ENCODE measurements around the gene MAB21L4.

MAB21L4 gene

DNA sequence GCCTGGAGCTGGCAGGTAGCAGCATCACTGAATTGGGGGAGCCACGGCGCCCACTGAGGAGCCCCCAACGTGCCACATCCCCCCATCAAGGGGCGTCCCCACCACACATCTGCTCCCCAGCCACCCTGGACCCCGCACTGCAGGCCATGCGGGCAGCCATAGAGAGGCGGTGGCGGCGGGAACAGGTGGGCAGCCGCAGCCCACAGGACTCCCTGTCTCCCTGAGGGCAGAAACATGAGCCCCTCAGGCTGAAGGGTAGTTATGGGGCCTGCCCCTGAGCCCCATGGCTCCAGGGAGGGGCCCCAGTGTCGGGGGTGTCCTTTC, 36.7 kb upstream of the MAB21L4 start:
- no peak for DNase-seq (ENCODE audit: low spot score)
- TF ChIP-seq, protein P1, sequence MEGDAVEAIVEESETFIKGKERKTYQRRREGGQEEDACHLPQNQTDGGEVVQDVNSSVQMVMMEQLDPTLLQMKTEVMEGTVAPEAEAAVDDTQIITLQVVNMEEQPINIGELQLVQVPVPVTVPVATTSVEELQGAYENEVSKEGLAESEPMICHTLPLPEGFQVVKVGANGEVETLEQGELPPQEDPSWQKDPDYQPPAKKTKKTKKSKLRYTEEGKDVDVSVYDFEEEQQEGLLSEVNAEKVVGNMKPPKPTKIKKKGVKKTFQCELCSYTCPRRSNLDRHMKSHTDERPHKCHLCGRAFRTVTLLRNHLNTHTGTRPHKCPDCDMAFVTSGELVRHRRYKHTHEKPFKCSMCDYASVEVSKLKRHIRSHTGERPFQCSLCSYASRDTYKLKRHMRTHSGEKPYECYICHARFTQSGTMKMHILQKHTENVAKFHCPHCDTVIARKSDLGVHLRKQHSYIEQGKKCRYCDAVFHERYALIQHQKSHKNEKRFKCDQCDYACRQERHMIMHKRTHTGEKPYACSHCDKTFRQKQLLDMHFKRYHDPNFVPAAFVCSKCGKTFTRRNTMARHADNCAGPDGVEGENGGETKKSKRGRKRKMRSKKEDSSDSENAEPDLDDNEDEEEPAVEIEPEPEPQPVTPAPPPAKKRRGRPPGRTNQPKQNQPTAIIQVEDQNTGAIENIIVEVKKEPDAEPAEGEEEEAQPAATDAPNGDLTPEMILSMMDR (IDR thresholded peaks at IDR 0.05; ENCODE audit: extremely low read depth, missing control alignments): no peak

DNA sequence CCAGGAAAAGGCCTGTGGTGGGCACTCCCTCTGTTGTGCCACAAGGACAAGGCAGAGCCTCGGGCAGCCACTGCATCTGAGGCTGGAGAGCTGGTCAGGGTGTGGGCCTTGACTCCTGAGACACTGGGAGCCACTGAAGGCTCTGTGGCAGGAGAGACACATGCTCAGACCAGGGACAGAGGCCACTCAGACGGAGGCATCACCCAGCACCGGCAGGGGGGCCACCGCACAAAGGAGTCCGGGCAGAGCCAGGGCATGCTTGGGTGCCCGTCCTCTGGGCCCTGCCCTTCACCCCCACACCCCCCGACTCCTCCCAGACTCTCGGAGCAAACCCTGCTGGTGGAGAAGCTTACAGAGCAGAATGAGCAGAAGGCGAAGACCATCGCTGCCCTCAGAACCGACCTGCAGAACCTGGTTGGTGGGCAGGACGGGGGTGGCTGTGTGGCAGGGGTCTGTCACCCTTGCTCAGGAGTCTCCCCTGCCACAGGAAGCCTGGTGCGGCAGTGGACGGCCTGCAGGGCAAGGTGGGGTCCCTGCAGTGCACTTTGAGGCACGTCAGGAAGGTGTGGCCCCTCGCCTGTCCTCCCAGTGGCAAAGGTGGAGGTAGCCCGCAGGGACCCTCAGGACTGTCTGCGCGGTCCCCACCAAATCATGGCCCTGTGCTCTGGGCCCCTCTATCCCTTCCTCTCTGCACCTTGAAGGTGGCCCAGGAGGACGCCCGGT, 36.2 kb upstream of the MAB21L4 start:
- TF ChIP-seq, protein P1 (IDR thresholded peaks at IDR 0.05; ENCODE audit: extremely low read depth, missing control alignments): no peak
- DNase-seq (ENCODE audit: low spot score): no peak

DNA sequence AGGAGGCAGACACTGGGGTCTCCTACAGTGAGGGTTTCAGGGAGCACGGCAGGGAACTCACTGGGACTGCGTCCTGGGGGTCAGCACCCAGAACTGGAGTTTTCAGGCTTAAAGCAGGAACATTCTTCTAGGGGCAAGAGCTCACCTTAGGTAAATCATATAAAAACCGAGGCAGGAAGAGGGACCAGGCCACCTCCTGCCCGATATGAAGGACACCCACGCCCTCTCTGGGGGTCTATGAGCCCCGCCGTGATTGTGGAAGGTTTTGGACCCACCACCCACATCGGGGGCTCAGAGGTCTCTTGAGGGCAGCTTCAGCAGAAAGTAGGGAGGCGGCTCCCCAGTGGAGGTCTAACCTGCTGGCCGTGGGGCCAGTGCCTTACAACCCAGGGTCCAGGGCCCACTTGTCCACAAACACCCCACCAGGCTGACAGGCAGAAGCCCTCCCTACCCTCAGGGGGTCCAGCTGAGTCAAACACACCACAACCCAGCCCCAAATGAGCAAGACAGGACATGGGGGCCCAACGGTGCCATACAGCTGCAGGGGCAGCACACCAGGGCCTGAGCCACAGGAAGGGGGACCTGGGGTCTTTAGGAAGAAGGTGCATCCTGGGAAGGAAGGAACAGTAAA, 35.5 kb upstream of the MAB21L4 start:
- no peak for DNase-seq (ENCODE audit: low spot score)
- TF ChIP-seq, protein P1 (IDR thresholded peaks at IDR 0.05; ENCODE audit: extremely low read depth, missing control alignments): no peak

DNA sequence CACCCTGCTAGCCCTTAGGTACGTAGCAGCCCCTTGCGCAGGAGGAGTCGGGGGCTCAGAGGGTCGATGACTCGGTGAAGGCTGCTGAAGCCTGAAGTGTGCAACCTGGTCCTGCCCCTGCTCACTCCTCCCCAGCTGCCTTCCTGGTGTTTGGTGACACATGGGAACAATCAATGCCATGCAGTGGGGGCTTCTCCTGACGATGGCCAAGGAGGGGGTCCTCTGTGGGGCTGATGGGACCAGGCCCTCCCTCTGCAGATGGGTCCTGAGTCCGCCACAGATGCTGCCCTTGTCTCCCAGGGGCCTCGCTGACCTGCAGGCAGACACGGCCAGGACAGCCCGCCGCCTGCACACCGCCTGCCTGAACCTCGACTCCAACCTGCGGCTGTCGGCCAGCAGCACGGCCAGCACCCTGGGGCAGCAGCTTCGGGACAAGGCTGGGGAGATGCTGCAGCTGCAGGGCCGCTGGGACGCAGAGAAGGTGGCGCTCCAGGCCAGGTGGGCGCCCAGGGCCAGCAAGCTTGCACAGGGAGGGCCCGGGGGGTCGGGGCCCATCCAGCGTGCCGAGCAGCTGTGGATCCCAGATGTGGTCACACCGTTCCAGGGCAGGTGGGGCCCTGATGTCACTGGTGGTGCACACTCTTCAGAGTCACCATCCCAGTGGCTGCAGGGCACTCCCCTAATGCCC, 34.8 kb upstream of the MAB21L4 start:
- DNase-seq (ENCODE audit: low spot score): no peak
- TF ChIP-seq, protein P1 (IDR thresholded peaks at IDR 0.05; ENCODE audit: extremely low read depth, missing control alignments): no peak

DNA sequence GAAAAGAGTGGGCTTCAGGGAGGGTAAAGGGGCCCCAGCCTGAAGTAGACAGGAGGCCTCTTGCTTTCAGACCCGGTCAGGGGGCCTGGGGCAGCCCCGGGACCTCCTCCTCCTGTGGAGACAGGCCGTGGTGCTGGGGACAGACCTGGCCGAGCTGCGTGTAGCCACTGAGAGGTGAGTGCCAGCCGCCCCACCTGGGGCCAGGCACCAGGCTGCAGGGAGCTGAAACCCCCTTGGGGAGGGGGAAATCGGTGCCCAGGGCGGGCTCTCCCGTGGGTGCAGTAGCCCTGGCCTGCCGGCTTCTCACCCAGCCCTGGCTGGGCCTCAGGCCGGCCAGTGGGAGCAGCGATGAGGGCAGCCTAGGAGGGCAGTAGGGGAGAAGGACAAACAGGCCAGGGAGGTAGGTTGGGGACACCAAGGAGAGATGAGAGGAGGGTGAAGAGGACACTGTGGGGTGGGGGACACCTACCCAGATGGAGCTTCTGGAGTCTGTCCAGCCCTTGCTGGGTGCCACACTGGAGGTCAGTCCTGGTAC, 34.2 kb upstream of the MAB21L4 start:
- TF ChIP-seq, protein P1 (IDR thresholded peaks at IDR 0.05; ENCODE audit: extremely low read depth, missing control alignments): no peak
- DNase-seq (ENCODE audit: low spot score): no peak

DNA sequence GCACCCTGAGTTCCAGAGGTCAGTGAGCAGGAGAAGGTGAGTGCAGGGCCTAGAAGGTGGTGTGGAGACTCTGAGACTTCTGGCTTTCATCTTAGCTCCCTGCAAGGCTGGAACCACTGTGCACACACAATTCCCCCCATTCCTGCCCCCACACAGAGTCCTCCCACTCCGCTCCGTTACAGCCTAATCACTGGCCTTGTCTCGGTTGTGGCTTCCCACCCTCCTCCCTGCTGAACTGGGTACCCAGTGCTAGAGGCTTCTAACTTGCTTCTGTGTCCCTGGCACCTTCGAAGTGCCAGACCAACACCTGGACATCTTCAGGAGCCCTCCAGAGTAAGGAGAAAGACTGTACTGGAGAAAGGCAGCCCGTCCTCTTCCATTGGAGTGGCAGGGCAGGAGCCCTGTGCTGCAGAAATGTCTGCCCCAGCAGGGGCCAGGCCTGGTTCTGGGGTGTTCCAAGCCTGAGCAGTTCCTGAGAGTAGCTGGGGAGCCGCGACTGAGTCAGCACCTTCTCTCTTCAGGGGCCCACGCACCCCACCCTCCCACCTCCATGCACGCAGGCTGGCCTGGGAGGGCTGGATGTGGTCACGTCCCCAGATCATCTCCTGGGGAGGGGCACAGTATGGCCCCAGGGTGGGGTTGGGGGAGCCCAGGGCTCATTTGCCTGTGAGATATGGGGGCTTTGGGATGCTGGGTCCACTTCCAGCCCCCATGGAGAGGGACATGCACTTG, 33.6 kb upstream of the MAB21L4 start:
- TF ChIP-seq, protein P1 (IDR thresholded peaks at IDR 0.05; ENCODE audit: extremely low read depth, missing control alignments): no peak

More for the DNA sequence above, 33.6 kb upstream of the MAB21L4 start:
- no peak for DNase-seq (ENCODE audit: low spot score)

All from GM20000 (cell line).